ENCODE results near the gene CS.

DNA sequence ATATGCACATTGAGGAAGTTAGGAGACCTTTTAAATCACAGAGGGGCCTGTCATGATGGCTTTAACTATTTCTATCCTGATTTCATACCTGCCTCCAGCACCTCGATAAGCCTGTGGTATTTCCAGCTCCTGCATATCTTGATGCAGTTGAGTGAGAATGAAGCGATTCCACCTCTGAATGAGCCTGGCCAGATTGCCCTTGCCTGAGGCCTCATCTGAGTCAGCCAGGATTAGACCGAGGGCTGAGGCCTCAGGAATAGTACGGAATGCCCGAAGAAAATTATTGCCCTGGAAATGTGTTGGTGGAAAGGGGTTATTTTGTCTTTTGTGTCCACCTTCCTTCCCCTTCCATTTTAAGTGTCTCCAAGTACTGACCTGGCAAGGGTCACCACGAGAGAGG lies 24.1 kb upstream of the CS start:
- TF ChIP-seq, protein P1, sequence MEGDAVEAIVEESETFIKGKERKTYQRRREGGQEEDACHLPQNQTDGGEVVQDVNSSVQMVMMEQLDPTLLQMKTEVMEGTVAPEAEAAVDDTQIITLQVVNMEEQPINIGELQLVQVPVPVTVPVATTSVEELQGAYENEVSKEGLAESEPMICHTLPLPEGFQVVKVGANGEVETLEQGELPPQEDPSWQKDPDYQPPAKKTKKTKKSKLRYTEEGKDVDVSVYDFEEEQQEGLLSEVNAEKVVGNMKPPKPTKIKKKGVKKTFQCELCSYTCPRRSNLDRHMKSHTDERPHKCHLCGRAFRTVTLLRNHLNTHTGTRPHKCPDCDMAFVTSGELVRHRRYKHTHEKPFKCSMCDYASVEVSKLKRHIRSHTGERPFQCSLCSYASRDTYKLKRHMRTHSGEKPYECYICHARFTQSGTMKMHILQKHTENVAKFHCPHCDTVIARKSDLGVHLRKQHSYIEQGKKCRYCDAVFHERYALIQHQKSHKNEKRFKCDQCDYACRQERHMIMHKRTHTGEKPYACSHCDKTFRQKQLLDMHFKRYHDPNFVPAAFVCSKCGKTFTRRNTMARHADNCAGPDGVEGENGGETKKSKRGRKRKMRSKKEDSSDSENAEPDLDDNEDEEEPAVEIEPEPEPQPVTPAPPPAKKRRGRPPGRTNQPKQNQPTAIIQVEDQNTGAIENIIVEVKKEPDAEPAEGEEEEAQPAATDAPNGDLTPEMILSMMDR (IDR thresholded peaks at IDR 0.05; ENCODE audit: insufficient read depth, low read depth, low read length): no peak
- TF ChIP-seq EZH2 (IDR thresholded peaks at IDR 0.05; ENCODE audit: insufficient read depth, low read length): no peak

All from astrocyte (in vitro differentiated cells and primary cell).